GM23338 (cell line): ENCODE results near the gene CMTM6.

ENCODE experiments used
- ZNF114 ChIP-seq: fragments of 250-450 bp; sonication (Bioruptor Pico); IDR thresholded peaks from 2 replicates; pipeline ENCODE4 v1.5.0; 2020; ENCODE audit warnings: mild to moderate bottlenecking, moderate library complexity
- TF ChIP-seq, protein P1 (sequence below), 2 experiments: fragments of 200-600 bp in 1 of 2; sonication (generic) in 1 of 2; conservative IDR thresholded peaks; 2 replicates each; pipeline versions ENCODE4 v1.5.1 to v1.6.1; 2016 to 2017; ENCODE audit warnings: antibody characterized with exemption in 2 of 2, low read depth in 2 of 2, mild to moderate bottlenecking in 2 of 2, moderate library complexity in 1 of 2

DNA sequence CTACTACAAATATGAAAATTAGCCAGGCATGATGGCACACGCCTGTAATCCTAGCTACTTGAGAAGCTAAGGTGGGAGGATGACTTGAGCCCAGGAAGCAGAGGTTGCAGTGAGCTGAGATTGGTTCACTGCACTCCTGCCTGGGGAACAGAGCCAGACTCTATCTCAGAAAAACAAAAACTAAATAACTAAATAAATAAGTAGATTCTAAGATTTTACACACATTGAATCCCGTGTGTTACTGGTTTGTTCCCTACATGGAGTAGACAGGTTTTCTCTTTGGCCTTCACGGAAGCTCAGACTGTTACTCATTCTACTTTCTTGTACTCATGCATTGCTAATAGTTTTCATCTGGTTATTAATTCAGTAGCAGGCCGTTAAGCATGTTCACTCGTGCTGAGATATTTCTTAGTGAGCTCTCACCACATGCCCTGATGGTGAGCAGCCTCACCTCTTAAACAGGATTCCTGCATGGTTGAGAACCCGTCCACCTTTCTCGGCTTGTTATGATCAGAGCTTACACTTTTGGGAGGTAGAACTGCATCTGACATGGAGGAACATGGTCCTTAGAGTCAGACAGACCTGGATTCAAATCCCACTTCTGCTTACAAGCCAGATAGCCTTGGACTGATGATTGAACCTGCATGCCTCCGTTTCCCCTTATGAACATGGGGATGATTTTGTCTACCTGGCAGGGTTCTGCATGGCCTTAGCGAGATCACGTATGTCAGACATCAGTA is 61.9 kb downstream of the CMTM6 start:
- TF ChIP-seq, protein P1, sequence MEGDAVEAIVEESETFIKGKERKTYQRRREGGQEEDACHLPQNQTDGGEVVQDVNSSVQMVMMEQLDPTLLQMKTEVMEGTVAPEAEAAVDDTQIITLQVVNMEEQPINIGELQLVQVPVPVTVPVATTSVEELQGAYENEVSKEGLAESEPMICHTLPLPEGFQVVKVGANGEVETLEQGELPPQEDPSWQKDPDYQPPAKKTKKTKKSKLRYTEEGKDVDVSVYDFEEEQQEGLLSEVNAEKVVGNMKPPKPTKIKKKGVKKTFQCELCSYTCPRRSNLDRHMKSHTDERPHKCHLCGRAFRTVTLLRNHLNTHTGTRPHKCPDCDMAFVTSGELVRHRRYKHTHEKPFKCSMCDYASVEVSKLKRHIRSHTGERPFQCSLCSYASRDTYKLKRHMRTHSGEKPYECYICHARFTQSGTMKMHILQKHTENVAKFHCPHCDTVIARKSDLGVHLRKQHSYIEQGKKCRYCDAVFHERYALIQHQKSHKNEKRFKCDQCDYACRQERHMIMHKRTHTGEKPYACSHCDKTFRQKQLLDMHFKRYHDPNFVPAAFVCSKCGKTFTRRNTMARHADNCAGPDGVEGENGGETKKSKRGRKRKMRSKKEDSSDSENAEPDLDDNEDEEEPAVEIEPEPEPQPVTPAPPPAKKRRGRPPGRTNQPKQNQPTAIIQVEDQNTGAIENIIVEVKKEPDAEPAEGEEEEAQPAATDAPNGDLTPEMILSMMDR (conservative IDR thresholded peaks at IDR 0.05; ENCODE audit: low read depth in 2 of 2): no peak
- TF ChIP-seq ZNF114 (CRISPR knock-in tag): no peak
